Measurements from ENCODE around the gene HIBCH. TPM values are rescaled to one million over a fixed set of nuclear protein-coding genes. Genes with fewer than 3 reads are reported as not detected.

The HIBCH gene
- total RNA-seq, 4 donors from 2014 or later, result 27.5 to 40.1 (median 32.7) TPM

- WGBS, 2 donors, result 72 to 79% methylated on average over 7 of the region's 7 CpGs
- Histone ChIP-seq H3K36me3 (no peaks in the 10 kb centered on the region), H3K27ac (no peak overlapping the region), H3K4me3 (replicated peaks in 1 of 3) (no peak overlapping the region), H3K27me3 (no peaks in the 10 kb centered on the region), H3K9me3 (no peaks in the 10 kb centered on the region), H3K4me1 (peaks cover 0 to 4% of the 10 kb centered on the region in 2 donors)
- no peak for TF ChIP-seq POLR2A (IDR thresholded peaks at IDR 0.05)
- intact Hi-C loops (cut with DNase I), result no loop called here
- DNase-seq, result no peak
Measured at GRCh38 chr2:190214426-190215194, 105.0 kb downstream of the HIBCH start.

DNA sequence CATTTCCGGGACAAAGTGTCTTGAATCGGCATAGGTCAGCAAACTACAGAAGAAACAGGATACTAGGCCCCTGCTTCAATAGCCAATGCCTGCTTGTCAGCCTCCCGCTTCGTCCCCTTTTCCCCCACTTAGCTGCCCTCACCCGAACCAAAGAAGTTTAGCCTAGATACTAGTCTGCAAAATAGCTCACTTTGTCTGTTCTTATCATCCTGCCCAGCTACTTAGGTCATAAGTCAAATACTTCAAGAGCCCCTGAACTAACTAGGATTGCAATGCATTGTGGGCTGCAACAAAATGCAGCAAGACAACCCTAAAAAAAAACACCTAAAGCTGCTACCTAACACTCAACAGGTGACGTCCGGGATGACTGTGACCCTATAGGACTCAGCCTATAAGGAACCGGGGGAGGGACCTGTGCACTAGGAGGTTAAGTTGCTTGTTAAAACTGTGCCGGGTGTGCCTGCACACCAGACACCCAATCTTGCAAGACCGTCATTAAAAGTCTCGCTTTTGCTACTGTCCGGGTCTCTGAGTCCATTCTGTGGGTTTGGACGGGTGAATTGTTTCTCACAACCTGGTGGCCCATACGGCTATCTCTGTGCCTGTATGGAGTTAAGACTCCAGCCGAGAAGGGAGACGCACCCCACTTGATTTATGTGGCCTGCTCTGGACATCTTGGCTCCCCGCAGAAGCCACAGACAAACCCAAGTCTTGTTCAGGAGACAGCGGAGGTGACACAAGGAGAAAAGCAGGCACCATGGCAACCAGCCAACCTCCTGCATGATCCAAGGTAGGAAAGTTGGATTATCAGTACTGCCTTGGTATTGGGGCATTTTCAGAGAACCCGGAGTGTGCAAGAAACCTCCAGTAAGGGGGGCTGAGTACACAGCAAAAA, 105.9 kb downstream of the HIBCH start:
- intact Hi-C loops (cut with DNase I), result no loop called here
- DNase-seq, result no peak
- H3K27me3 ChIP-seq, result no peaks in the 10 kb centered on the region
- 90 to 91% methylated on average over 18 to 19 of the region's 19 CpGs for WGBS, 2 donors
- no peak overlapping the region for H3K4me3 ChIP-seq (replicated peaks in 1 of 3)
- no peak overlapping the region for H3K27ac ChIP-seq
- H3K36me3 ChIP-seq, result no peaks in the 10 kb centered on the region
- H3K9me3 ChIP-seq, result no peaks in the 10 kb centered on the region
- peaks cover 0 to 4% of the 10 kb centered on the region in 2 donors for H3K4me1 ChIP-seq
- TF ChIP-seq, protein P1, sequence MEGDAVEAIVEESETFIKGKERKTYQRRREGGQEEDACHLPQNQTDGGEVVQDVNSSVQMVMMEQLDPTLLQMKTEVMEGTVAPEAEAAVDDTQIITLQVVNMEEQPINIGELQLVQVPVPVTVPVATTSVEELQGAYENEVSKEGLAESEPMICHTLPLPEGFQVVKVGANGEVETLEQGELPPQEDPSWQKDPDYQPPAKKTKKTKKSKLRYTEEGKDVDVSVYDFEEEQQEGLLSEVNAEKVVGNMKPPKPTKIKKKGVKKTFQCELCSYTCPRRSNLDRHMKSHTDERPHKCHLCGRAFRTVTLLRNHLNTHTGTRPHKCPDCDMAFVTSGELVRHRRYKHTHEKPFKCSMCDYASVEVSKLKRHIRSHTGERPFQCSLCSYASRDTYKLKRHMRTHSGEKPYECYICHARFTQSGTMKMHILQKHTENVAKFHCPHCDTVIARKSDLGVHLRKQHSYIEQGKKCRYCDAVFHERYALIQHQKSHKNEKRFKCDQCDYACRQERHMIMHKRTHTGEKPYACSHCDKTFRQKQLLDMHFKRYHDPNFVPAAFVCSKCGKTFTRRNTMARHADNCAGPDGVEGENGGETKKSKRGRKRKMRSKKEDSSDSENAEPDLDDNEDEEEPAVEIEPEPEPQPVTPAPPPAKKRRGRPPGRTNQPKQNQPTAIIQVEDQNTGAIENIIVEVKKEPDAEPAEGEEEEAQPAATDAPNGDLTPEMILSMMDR (IDR thresholded peaks at IDR 0.05), result no peak

GRCh38 chr2:190210471-190210870, 109.2 kb downstream of the HIBCH start:
- Histone ChIP-seq H3K4me3 (replicated peaks in 1 of 3) (no peak overlapping the region), H3K27ac (no peak overlapping the region), H3K27me3 (no peaks in the 10 kb centered on the region), H3K4me1 (peaks cover 0 to 11% of the 10 kb centered on the region in 2 donors), H3K36me3 (no peaks in the 10 kb centered on the region), H3K9me3 (no peaks in the 10 kb centered on the region)
- no peak for TF ChIP-seq POLR2A (IDR thresholded peaks at IDR 0.05)
- TF ChIP-seq, protein P1 (IDR thresholded peaks at IDR 0.05), result no peak
- intact Hi-C loops (cut with DNase I), result no loop called here
- 72 to 93% methylated on average over 2 of the region's 2 CpGs for WGBS, 2 donors
- DNase-seq, result no peak

- no peak for DNase-seq
- H3K4me1 ChIP-seq, result peaks cover 0 to 11% of the 10 kb centered on the region in 2 donors
- WGBS, 2 donors, result 98% methylated on average over 5 of the region's 5 CpGs
Measured at GRCh38 chr2:190209559-190209958, 110.1 kb downstream of the HIBCH start.

GRCh38 chr2:190207930-190208329, 111.7 kb downstream of the HIBCH start:
- no peaks in the 10 kb centered on the region for H3K9me3 ChIP-seq
- WGBS, 2 donors, result 53 to 62% methylated on average over 2 of the region's 2 CpGs
- no peak for DNase-seq
- H3K27me3 ChIP-seq, result no peaks in the 10 kb centered on the region
- TF ChIP-seq, protein P1 (IDR thresholded peaks at IDR 0.05), result no peak
- TF ChIP-seq POLR2A (IDR thresholded peaks at IDR 0.05), result no peak
- no peak overlapping the region for H3K4me3 ChIP-seq (replicated peaks in 1 of 3)
- H3K4me1 ChIP-seq, result peaks cover 0 to 11% of the 10 kb centered on the region in 2 donors
- intact Hi-C loops (cut with DNase I), result no loop called here
- no peak overlapping the region for H3K27ac ChIP-seq
- no peaks in the 10 kb centered on the region for H3K36me3 ChIP-seq

More at GRCh38 chr2:190209559-190209958, 110.1 kb downstream of the HIBCH start:
- Histone ChIP-seq H3K27me3 (no peaks in the 10 kb centered on the region), H3K36me3 (no peaks in the 10 kb centered on the region), H3K9me3 (no peaks in the 10 kb centered on the region), H3K27ac (no peak overlapping the region), H3K4me3 (replicated peaks in 1 of 3) (no peak overlapping the region)
- intact Hi-C loops (cut with DNase I), result no loop called here
- TF ChIP-seq POLR2A (IDR thresholded peaks at IDR 0.05), result no peak
- TF ChIP-seq, protein P1 (IDR thresholded peaks at IDR 0.05), result no peak
